HFF-Myc (cell line): Measurements from ENCODE around the gene BRD1.

ENCODE experiments used
- DNase-seq: peaks from one replicate; pipeline ENCODE4 v3.0.0-alpha.2; 2011; ENCODE audit warnings: low read depth; ENCODE audit errors: extremely low read depth
- H3K4me3 ChIP-seq: replicated peaks from 2 replicates; pipeline ENCODE4 v1.5.1; 2011; ENCODE audit warnings: low read depth, mild to moderate bottlenecking, control low read depth, low read length
- TF ChIP-seq, protein P1 (sequence below): IDR thresholded peaks from 2 replicates; pipeline ENCODE4 v1.5.1; 2012; ENCODE audit warnings: mild to moderate bottlenecking, low read depth, low read length, control low read depth; ENCODE audit errors: missing control alignments

BRD1 gene

GRCh38 chr22:49827853-49828598, at the start of gene BRD1:
TSS of gene BRD1 (minus strand) at chr22:49827873. CDS start at chr22:49824317, 3,556 bp downstream.
- peak within 1 kb of the TSS; percentile 74 for H3K4me3 ChIP-seq
- TF ChIP-seq, protein P1, sequence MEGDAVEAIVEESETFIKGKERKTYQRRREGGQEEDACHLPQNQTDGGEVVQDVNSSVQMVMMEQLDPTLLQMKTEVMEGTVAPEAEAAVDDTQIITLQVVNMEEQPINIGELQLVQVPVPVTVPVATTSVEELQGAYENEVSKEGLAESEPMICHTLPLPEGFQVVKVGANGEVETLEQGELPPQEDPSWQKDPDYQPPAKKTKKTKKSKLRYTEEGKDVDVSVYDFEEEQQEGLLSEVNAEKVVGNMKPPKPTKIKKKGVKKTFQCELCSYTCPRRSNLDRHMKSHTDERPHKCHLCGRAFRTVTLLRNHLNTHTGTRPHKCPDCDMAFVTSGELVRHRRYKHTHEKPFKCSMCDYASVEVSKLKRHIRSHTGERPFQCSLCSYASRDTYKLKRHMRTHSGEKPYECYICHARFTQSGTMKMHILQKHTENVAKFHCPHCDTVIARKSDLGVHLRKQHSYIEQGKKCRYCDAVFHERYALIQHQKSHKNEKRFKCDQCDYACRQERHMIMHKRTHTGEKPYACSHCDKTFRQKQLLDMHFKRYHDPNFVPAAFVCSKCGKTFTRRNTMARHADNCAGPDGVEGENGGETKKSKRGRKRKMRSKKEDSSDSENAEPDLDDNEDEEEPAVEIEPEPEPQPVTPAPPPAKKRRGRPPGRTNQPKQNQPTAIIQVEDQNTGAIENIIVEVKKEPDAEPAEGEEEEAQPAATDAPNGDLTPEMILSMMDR = no peak
- no peak for DNase-seq

DNA sequence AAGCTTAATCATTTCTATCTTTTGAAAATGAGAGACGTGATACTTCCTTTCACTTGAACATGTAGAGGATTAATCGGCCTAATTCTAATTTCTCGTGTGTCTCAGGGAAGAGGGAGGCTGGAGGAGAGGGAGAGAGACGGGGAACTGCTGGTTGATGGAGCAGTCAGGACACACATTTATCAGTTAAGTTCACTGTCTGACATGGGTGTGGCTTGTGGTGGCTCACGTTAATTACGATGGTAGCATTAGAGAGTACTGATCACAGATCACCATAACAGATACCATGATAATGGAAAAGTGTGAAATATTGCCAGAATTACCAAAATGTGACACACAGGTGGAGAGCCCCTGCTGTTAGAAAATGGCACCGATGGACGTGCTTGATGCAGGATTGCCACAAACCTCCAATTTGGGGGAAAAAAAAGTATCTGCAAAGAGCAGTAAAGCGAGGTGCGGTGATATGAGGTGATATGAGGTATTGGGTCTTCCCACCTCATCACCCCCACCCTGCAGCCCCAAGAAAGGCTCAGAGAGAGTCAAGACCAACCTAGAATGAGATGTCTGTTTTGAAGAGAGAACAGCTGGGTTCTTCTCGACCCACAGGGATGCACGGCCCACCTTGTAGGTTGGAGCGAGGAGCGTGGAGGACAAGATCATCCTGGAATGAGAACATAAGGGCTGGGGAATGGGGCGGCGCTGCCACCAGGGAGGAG, 45.7 kb upstream of the BRD1 start:
- no peak overlapping the region for H3K4me3 ChIP-seq
- TF ChIP-seq, protein P1 = no peak

GRCh38 chr22:49872347-49872746, 44.7 kb upstream of the BRD1 start:
- TF ChIP-seq, protein P1 = no peak
- no peak overlapping the region for H3K4me3 ChIP-seq
- DNase-seq = no peak

More for the DNA sequence above, 45.7 kb upstream of the BRD1 start:
- no peak for DNase-seq

DNA sequence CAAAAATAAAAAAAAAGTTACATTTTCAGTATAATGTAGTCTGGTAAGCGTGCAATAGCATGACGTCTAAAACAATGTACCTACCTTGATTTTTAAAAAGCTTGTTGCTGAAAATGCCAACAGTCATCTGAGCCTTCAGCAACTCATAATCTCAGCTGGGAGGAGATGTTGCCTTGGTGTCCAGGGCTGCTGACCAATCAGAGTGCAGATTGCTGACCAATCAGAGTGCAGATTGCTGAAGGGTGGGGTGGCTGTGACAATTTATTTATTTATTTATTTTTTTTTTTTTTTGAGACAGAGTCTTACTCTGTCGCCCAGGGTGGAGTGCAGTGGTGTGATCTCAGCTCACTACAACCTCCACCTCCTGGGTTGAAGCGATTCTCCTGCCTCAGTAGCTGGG, 43.8 kb upstream of the BRD1 start:
- H3K4me3 ChIP-seq = no peak overlapping the region
- TF ChIP-seq, protein P1 = no peak
- no peak for DNase-seq

GRCh38 chr22:49869845-49870712, 42.4 kb upstream of the BRD1 start:
- H3K4me3 ChIP-seq = no peak overlapping the region
- TF ChIP-seq, protein P1 = no peak
- no peak for DNase-seq

GRCh38 chr22:49869086-49869830, 41.6 kb upstream of the BRD1 start:
- H3K4me3 ChIP-seq = no peak overlapping the region
- no peak for DNase-seq
- TF ChIP-seq, protein P1 = no peak
